Myocyte (in vitro differentiated cells): Measurements from ENCODE around the gene SCP2. TPM values are rescaled to one million over a fixed set of nuclear protein-coding genes. Genes with fewer than 3 reads are reported as not detected.

ENCODE experiments used
- DNase-seq: peaks from one replicate; pipeline ENCODE4 v3.0.0-alpha.2; 2012; ENCODE audit warnings: low read depth
- microRNA counts: library from miRNA; unstranded; fragments of <30 nt; microRNA quantifications from one replicate; lab custom pipeline; 2016
- microRNA-seq: library from miRNA; unstranded; fragments of <30 nt; microRNA quantifications from one replicate; pipeline ENCODE4, GENCODE V29; 2016
- total RNA-seq: library from RNA; depleted of rRNA; stranded (reverse); fragments of >200 nt; gene quantifications from 2 replicates; pipeline ENCODE4 v1.2.3, GENCODE V29; 2014

Gene SCP2
- total RNA-seq, 1 donor from 2014 or later, result 138 TPM

- no peak for DNase-seq
Observed at GRCh38 chr1:53094533-53094919, 167.4 kb downstream of the SCP2 start.

MicroRNA genes within 50 kb of the gene (microRNA counts, 767-probe panel; counts per million panel counts)
- not detected for microRNA hsa-miR-1273f (lab: Ali Mortazavi, UCI)
- microRNA hsa-miR-1273g-5p (lab: Ali Mortazavi, UCI), result not detected

Small RNAs within 50 kb of the gene (microRNA-seq; reads per million reads assigned to microRNA genes)
- gene MIR1273F, result not detected
- not detected for gene MIR1273G
- gene MIR5095, result not detected

Other genes with a start within 250 kb of the SCP2 start
- 8.4 and 15.8 TPM in 2 replicates for gene COA7, start 228.9 kb upstream of the SCP2 start, total RNA-seq
- gene ZYG11B, start 200.8 kb upstream of the SCP2 start, total RNA-seq, result 39.8 and 57.3 TPM in 2 replicates
- 0.10 TPM in 1 of 2 replicates, not detected in the other for gene ZYG11A, start 84.5 kb upstream of the SCP2 start, total RNA-seq
- 0.08 TPM in 1 of 2 replicates, not detected in the other for gene ECHDC2, start 5.5 kb upstream of the SCP2 start, total RNA-seq
- 0.48 and 2.1 TPM in 2 replicates for gene PODN, start 134.9 kb downstream of the SCP2 start, total RNA-seq
- 0.21 and 0.29 TPM in 2 replicates for gene SLC1A7, start 215.4 kb downstream of the SCP2 start, total RNA-seq